GM19328 (cell line): ENCODE measurements around the gene TEKT2.

Experiments
- ATAC-seq: cut with Tn5 transposase; IDR thresholded peaks from one replicate; pipeline ENCODE4 v1.9.1; 2021; ENCODE audit warnings: mild to moderate bottlenecking, moderate library complexity; ENCODE audit not compliant: unreplicated experiment

The TEKT2 gene

DNA sequence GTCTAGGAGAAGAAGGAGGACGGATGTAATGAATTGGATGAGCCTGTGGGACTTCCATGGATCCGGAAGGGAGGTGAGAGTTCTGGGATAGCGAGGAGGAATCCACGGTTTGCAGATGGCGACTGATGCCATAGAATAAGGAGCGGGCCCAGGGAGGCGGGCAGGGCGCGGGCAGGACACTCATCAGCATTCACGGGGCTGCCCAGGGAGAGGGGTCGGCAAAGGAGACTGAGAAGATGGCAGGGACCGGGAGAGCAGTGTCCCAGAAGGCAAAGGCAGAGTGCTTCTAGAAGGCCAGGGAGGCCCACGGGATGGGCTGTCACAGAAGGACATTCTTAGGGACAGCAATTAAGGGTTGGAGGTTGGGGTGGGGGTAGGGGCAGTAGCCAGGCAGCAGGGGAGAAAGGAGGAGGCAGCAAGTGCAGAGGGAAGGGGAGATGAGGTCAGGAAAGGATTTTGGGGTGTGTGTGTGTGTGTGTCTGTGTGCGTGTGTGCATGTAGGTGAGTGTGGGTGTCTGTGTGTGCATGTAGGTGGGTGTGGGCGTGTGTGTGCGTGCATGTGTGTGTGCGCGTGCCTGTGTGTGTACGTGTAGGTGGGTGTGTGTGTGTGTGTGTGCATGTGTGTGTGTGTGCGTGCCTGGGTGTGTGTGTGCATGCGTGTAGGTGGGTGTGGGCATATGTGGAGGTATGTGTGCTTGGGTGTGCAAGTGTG lies 42.3 kb downstream of the TEKT2 start:
- no peak for ATAC-seq

DNA sequence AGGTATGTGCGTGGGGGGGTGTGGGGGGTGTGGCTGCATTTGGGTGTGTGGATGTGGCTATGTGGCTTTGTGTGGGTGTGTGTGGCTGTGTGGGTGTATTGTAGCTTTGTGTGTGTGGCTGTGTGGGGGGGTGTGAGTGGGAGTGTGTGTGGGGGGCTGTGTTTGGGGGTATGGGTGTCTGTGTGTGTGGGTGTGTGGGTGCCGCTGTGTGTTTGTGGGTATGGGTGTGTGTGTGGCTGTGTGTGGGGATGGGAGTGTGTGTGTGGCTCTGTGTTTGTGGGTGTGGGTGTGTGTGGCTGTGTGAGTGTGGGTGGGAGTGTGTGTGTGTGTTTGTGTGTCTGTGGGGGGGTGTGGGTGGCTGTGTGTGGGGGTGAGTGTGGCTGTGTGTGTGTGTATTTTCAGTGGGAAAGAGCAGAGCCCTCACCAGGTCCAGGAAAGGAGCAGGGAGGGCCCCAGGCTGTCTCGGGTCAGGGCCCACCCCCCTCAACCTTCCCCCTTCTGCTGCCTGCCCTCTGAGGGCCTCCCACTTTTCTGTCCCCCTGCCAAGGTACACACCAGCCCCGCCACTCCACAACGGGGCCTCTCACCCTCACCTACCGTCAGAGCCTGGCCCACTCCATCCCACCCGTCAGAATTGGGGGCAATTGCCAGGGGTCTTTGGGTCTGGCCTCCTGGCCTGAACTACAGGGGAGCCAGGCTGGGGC lies 43.1 kb downstream of the TEKT2 start:
- no peak for ATAC-seq

DNA sequence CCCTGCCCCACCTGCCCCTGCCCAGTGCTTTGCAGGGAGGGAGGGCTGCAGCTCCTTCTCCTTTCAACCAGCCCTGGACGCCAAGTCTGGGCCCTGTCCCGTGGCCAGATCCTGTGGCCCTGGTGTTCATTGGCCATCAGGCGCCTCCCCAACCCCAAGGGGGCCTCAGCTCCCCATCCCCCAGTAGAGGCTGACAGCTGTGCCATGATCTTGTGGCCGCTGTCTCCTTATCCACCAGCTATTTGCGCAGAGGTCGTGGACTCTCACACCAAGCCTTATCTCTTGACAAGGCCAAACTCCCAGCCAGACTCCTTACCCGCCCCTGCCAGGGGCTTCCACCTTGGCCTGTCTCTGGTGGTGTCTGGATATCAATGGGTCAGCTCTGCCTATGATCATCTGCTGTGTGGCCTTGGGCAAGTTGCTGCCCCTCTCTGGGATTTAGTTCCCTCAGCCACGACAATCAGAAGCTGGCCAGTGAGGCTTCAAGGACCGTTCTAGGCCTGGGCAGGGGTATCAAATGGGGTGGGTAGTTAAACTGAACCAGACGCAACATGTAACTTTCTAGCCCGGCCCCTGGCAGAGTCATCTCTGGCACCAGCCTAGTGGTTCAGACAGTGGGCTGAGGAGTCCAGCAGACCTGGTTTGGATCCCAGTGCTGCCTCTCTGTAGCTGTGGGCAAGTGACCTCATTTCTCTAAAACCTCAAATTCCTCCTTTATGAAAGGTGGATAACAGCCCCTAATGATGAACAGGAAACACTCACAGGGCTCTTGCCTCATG lies 44.4 kb downstream of the TEKT2 start:
- ATAC-seq: no peak

DNA sequence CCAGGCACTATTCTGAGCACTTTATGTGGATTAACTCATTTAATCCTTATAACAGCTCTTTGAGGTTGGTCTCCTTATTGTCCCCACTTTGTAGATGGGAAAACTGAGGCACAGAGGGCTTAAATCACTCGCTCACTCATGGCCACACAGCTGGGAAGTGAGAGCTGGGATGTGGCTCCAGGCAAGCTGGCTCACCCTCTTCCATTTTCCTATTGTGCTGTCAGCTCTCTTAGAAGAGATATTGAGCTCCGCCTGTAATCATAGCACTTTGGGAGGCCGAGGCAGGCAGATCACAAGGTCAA lies 45.0 kb downstream of the TEKT2 start:
- no peak for ATAC-seq

DNA sequence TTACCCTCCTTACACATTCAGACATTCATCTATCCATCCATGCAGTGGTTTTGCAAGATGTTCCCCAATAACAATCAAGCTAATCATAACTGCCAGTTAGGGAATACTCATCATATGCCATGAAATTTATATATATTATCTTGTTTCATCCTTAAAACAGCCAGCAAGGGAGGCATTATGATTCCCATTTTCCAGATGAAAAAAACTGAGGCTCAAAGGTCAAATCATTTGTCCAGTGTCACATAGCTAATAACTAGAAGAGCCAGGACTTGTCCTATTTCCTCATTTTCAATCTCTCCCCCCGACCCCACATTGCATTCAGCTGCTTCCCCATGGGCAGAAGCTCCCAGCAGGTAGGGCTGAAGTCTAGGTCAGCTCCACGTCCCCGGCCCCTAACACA lies 48.1 kb downstream of the TEKT2 start:
- no peak for ATAC-seq

DNA sequence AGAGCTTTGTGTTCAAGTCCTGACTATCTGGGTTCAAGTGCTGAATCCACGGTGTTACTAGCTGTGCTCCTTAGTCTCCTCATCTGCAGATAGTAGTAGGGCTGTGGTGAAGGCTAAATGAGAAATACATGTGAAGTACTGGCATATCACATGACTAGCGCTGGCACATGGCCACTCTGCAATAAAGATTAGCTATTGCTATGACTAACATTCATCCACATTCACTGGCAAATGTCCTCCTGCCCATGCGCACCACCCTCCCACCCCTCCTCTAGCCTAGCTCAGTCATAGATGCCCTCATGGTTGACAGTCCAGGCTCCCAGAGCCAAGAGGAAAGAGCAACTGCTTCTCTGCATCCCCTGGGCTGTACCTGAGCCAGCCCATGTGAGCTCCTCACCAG lies 49.6 kb downstream of the TEKT2 start:
- no peak for ATAC-seq

DNA sequence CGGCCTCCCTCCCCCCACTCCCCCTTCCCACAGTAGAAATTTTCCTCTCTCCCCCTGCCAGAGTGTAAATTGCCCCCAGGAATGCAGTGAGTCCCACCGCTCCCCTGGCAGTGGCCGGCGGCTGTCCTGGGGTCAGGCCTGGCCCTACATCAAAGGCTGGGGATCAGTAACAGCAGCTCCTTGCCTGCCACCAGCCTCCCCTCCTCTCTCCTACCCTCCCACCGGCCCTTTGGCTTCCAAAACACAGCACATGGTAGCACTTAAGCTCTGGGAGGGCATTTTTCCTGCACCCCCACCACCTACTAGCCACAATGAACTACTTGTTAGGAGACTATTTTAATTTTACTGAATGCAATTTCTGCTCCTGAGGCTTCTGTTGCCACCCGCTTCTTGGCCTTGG lies 50.1 kb downstream of the TEKT2 start:
- ATAC-seq: no peak

DNA sequence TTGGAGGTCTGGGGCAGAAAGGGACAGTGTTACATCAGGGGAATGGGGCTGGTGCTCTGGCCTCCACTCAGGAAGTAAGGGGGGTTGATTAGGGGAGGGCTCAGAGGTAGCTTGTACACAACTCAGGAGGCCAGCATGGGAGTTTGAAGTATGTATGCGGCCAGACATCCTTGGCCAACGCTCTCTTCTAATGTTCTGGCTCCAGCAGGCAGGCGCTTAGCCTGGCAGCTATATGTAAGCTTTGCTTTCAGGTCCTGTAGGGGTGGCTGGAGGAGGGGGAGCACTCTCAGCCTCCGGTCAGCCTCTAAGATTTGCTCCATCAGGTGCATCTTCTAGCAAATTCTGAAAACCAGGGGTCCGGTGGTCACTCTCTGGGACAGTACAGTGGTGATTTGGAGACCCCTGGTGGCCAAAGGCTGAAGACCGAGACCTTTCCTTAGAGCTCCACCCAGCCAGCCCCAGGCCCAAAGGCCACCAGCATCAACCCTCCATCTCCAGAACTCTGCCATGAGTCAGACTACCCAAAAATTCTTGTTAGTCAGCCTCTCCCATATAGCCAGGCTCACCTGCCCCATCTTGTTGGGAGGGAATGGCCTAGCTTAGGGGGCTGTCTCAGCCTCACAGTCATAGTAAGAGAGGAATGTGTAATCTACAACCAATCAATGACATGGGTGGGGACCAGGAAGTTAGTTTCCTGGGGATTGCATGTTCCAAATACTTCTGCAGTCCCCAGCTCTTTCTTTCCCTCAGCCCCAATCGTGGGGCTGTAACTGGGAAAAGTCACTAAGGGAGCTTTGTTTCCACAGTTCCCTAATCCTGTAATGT lies 50.8 kb downstream of the TEKT2 start:
- no peak for ATAC-seq

DNA sequence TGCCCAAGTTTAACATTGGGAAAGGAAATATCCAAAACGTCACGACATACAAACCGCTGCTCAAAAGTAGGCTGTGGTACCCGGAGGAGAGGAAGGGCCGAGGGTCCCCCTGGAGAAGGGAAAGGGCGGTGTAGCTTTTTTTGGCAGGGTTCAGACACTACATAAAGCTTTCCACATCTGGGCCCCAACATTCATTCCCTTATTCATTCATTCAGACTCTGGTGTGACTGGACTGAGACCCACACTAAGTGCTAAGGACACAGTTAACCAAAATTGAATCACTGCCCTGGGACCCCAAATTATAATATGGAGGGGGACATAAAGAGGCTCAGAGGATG lies 51.4 kb downstream of the TEKT2 start:
- ATAC-seq: no peak

DNA sequence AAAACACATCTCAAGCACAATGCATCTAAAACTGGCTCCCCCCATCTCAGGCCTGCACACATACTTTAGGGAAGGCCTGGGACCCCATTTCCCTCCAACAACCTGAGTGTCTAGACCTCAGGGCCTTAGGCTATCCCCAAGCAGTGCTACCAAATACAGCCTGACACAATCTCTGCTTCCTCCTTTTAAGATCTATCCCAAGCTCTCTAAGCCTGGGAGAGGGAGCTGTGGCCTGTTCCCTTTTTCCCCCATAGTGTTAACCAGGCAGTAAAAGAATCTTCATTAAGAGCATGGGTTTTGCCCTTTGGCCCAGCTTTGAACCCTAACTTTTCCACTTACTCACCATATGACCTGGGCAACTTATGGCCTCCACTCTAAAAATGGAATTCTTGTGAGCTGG lies 51.9 kb downstream of the TEKT2 start:
- no peak for ATAC-seq

DNA sequence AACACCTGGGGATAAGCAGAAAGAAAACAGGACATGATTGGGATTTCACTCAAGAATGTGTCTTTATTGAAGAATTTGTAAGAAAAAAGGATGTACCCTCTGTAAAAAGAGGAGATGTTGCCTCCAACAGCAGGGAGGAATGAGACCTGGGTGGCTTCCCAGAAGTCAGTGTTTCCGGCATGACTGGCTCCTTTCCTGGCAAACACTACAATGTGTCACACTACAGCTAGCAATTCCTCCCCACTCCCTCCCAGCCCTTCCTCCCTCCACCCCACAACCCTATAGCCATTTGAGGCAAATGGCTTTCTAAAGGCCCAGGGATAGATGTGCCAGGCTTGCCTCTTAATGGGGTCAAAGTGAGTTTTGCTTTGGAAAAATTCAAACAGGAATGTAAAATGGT lies 52.6 kb downstream of the TEKT2 start:
- ATAC-seq: no peak

DNA sequence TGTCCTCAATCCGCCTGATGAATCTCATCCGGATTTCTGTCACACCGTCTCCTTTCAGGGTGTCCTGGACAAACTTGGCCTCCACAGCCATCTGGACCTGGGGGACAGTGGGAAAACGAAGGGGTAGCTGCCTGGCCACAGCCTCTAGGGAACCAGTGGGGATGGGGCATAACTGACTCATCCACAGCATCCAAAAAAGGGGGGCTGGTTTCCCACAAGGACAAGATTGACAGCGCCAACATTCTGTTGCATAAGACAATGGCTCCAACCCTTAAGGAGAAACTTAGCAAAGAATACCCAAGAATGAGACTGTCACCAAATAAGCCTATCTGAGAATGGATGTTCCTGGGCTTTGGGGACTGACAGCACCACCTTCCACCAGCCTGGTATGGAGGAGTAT lies 53.3 kb downstream of the TEKT2 start:
- ATAC-seq: no peak

DNA sequence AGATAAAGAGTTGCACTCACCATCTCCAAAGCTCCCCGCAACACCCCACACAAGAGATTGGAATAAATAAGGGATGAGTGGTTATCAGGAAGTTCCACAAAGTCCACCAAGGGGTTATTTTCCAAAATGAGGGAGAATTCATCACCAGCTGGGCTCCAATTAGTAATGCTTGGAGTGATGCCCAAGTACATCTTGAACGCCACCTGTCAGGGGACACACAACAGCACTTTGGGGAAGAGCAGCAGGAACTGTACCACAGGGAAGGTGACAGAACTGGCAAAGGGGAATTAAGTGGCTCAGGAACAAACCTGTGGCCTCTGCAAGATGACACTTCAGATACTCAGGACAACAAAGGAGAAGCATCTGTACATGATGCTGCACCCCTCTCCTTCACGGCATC lies 53.9 kb downstream of the TEKT2 start:
- no peak for ATAC-seq
